GF-D8 (cell line): ENCODE data around the gene MS4A6A.

Source experiments
- DNase-seq: peaks from one replicate; lab custom pipeline; 2025; lab: John Stamatoyannopoulos, UW

The MS4A6A gene

GRCh38 chr11:60128376-60128775, 54.5 kb downstream of the MS4A6A start:
- no peak for DNase-seq

GRCh38 chr11:60127311-60127811, 55.5 kb downstream of the MS4A6A start:
- DNase-seq: no peak

DNA sequence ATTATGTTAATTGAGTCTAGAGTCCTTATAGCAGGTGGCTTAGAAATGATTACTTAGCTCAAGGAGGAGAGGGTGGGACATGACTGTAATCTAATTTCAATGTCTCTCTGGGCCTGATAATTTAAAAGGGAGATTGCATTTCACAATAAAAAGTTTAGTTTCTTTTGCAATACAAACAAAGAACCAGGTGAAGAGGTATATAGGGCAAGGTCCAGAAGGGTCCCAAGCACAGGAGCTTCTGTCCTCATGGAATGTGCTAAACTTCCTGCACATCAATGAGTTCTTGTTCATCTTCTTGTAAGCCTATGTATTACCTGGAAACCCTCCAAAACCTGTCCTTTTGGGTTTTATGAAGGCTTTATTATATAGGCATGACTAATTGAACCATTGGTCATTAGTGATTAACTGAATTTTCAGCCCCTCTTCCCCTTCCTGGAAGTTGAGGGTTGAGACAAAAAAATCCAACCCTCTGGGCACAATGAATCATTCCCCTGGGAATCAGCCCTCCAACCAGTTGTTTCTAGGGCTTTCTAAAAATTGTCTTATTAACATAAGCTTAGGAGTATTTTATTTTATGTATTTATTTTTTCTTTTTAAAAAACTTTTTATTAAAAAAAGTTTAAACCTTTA, 56.8 kb downstream of the MS4A6A start:
- no peak for DNase-seq

DNA sequence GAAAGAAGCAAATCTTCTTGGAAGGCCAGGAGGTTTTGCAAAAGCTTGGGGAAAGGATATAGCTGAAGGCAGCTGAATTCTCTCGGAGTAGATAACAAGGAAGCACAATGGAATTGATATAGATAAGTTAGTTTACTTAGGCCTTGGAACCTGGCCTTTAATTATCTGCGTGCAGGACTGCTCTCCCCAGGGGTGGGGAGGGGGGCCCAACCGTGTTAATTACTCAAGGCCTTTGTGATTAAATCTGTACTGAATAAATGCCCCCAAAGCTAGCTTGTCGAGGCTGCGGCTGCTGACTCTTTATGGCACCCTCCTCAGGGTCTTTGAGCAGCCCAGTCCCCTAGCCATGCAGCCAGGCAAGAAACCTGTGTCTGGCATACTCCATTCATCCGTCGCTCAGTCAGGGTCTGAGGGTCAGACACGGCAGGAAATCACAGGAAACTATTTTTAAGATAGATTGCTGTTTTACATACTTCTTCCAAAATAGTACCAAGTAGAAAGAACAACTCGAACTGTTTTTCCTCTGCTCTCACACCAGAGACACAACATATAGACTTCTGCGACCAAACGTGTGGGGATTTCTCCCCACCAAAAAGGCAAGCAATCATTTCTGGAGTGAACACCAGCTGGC, 58.0 kb downstream of the MS4A6A start:
- no peak for DNase-seq
